Tibial nerve (tissue), 4 donors: ENCODE results near the gene CEP112.

Experiments
- CTCF ChIP-seq, 5 experiments: fragments of 200-600 bp in 3 of 5; fragments of 450-650 bp in 2 of 5; sonication (generic) in 3 of 5; IDR thresholded peaks; one replicate each; pipeline ENCODE4 v1.5.1; 2016 to 2019; ENCODE audit warnings: antibody characterized with exemption in 5 of 5, mild to moderate bottlenecking in 3 of 5, moderate library complexity in 2 of 5
- EP300 ChIP-seq, 2 donors: sonication (generic); formaldehyde crosslinking; IDR thresholded peaks; one replicate each; pipeline ENCODE4 v1.6.1; 2017; ENCODE audit warnings: antibody characterized with exemption in 2 of 2, mild to moderate bottlenecking in 1 of 2

- no peak for TF ChIP-seq CTCF (IDR thresholded peaks at IDR 0.05)
- TF ChIP-seq EP300 (IDR thresholded peaks at IDR 0.05): no peak
Observed at GRCh38 chr17:66222798-66223350, 30.9 kb upstream of the CEP112 start.
